ENCODE results near the gene SLC29A2. TPM values are rescaled to one million over a fixed set of nuclear protein-coding genes. Genes with fewer than 3 reads are reported as not detected.

SLC29A2 gene
- polyA plus RNA-seq, 3 donors, result 0.11 to 1.3 TPM; not detected in 1

- H3K4me2 ChIP-seq (replicated peaks; ENCODE audit: extremely low read depth, low read length, poor library complexity, severe bottlenecking), result no peak overlapping the region
- peaks cover 50 to 68% of the 10 kb centered on the region in 2 donors for H3K36me3 ChIP-seq (replicated peaks in 1 of 2; ENCODE audit: control insufficient read depth in 1 of 2, insufficient read depth in 2 of 2, low read length in 2 of 2)
- no peak overlapping the region for H3K9ac ChIP-seq (ENCODE audit: insufficient read depth, low read length, poor library complexity, severe bottlenecking)
- DNase-seq, result peak in 1 of 3 donors; percentile 3
- peaks cover 27 to 35% of the 10 kb centered on the region in 2 donors for H3K4me1 ChIP-seq (ENCODE audit: control insufficient read depth in 1 of 2, insufficient read depth in 2 of 2, low read length in 2 of 2)
- TF ChIP-seq CTCF (IDR thresholded peaks at IDR 0.05), result no peak
- Mint-ChIP-seq H3K4me3 (no peak overlapping the region), H3K9me3 (no peaks in the 10 kb centered on the region), H3K27me3 (ENCODE audit: low read depth in 3 of 3) (no peaks in the 10 kb centered on the region), H3K4me1 (peaks cover 29% of the 10 kb centered on the region), H3K27ac (no peak overlapping the region), H3K36me3 (peaks cover 53 to 61% of the 10 kb centered on the region in 2 donors)
- no peak overlapping the region for H3K27ac ChIP-seq (ENCODE audit: low read depth in 1 of 2, low read length in 2 of 2)
- H3K79me2 ChIP-seq (ENCODE audit: insufficient read depth, low read length), result peaks cover 23% of the 10 kb centered on the region
- intact Hi-C loops (cut with micrococcal nuclease), result no loop called here
- 97% methylated on average over 13 of the region's 21 CpGs for WGBS (ENCODE audit: insufficient coverage)
- no peaks in the 10 kb centered on the region for H3K9me3 ChIP-seq (replicated peaks in 1 of 2; ENCODE audit: control insufficient read depth in 1 of 2, insufficient read depth in 1 of 2, low read length in 2 of 2)
- H2AFZ ChIP-seq (ENCODE audit: insufficient read depth, low read depth, low read length, poor library complexity, severe bottlenecking), result no peak overlapping the region
- peaks cover 32% of the 10 kb centered on the region for H4K20me1 ChIP-seq (ENCODE audit: insufficient read depth, low read length)
- peaks cover 0 to under 1% of the 10 kb centered on the region in 2 donors for H3K27me3 ChIP-seq (ENCODE audit: control insufficient read depth in 2 of 2, insufficient read depth in 2 of 2, low read length in 2 of 2)
- no peak overlapping the region for H3K4me3 ChIP-seq (replicated peaks in 1 of 3; ENCODE audit: low read depth in 2 of 3, low read length in 3 of 3)
Measured at GRCh38 chr11:66341502-66342126, 29.9 kb downstream of the SLC29A2 start.

- no peak overlapping the region for H3K27ac ChIP-seq (ENCODE audit: low read depth in 1 of 2, low read length in 2 of 2)
- H3K9me3 ChIP-seq (replicated peaks in 1 of 2; ENCODE audit: control insufficient read depth in 1 of 2, insufficient read depth in 1 of 2, low read length in 2 of 2), result no peaks in the 10 kb centered on the region
- peaks cover 36% of the 10 kb centered on the region for H4K20me1 ChIP-seq (ENCODE audit: insufficient read depth, low read length)
- Mint-ChIP-seq H3K27me3 (ENCODE audit: low read depth in 3 of 3) (no peaks in the 10 kb centered on the region), H3K27ac (peak overlapping the region in 2 of 7 donors; percentile 41 to 46), H3K4me3 (no peak overlapping the region), H3K36me3 (peaks cover 53 to 61% of the 10 kb centered on the region in 2 donors), H3K9me3 (no peaks in the 10 kb centered on the region), H3K4me1 (peaks cover 34% of the 10 kb centered on the region)
- H3K4me3 ChIP-seq (replicated peaks in 1 of 3; ENCODE audit: low read depth in 2 of 3, low read length in 3 of 3), result no peak overlapping the region
- TF ChIP-seq CTCF (IDR thresholded peaks at IDR 0.05), result no peak
- H3K79me2 ChIP-seq (ENCODE audit: insufficient read depth, low read length), result peaks cover 28% of the 10 kb centered on the region
- peak in 1 of 3 donors; percentile 3 for DNase-seq
- H3K36me3 ChIP-seq (replicated peaks in 1 of 2; ENCODE audit: control insufficient read depth in 1 of 2, insufficient read depth in 2 of 2, low read length in 2 of 2), result peaks cover 50 to 68% of the 10 kb centered on the region in 2 donors
- no peaks in the 10 kb centered on the region for H3K27me3 ChIP-seq (ENCODE audit: control insufficient read depth in 2 of 2, insufficient read depth in 2 of 2, low read length in 2 of 2)
- 98% methylated on average over 21 of the region's 28 CpGs for WGBS (ENCODE audit: insufficient coverage)
- no peak overlapping the region for H3K9ac ChIP-seq (ENCODE audit: insufficient read depth, low read length, poor library complexity, severe bottlenecking)
- intact Hi-C loops (cut with micrococcal nuclease), result no loop called here
- H3K4me1 ChIP-seq (ENCODE audit: control insufficient read depth in 1 of 2, insufficient read depth in 2 of 2, low read length in 2 of 2), result peaks cover 31 to 38% of the 10 kb centered on the region in 2 donors
- no peak overlapping the region for H2AFZ ChIP-seq (ENCODE audit: insufficient read depth, low read depth, low read length, poor library complexity, severe bottlenecking)
- H3K4me2 ChIP-seq (replicated peaks; ENCODE audit: extremely low read depth, low read length, poor library complexity, severe bottlenecking), result no peak overlapping the region
Measured at GRCh38 chr11:66340596-66341501, 30.7 kb downstream of the SLC29A2 start.

Data from CD14-positive monocyte (primary cell).